ENCODE results near the gene CLCF1.
A peak's percentile ranks its signal among the peaks of the same experiment; 100 is the strongest.

CLCF1 gene

GRCh38 chr11:67373648-67374570, 511 bp upstream of the CLCF1 start:
- peak; percentile 57 to 70 for DNase-seq

GRCh38 chr11:67372321-67372992, 941 bp downstream of the CLCF1 start:
- no peak for DNase-seq

- DNase-seq, result no peak
These were observed 1.5 kb downstream of the CLCF1 start for GRCh38 chr11:67371911-67372320.

GRCh38 chr11:67371189-67371910, 2.0 kb downstream of the CLCF1 start:
- peak; percentile 40 to 42 for DNase-seq

- no peak for DNase-seq
These were observed 2.9 kb downstream of the CLCF1 start for GRCh38 chr11:67370351-67371076.

GRCh38 chr11:67369801-67370284, 3.6 kb downstream of the CLCF1 start:
- no peak for DNase-seq

- no peak for DNase-seq
These were observed 4.1 kb downstream of the CLCF1 start for GRCh38 chr11:67369275-67369674.

GRCh38 chr11:67368621-67369020, 4.8 kb downstream of the CLCF1 start:
- no peak for DNase-seq

GRCh38 chr11:67367761-67368227, 5.6 kb downstream of the CLCF1 start:
- DNase-seq, result no peak

- no peak for DNase-seq
These were observed 6.2 kb downstream of the CLCF1 start for GRCh38 chr11:67366961-67367760.

- DNase-seq, result no peak
These were observed 6.9 kb downstream of the CLCF1 start for GRCh38 chr11:67366546-67366945.

GRCh38 chr11:67365736-67366444, 7.5 kb downstream of the CLCF1 start:
- DNase-seq, result no peak

- DNase-seq, result no peak
These were observed 8.3 kb downstream of the CLCF1 start for GRCh38 chr11:67364783-67365722.

GRCh38 chr11:67364169-67364568, 9.2 kb downstream of the CLCF1 start:
- DNase-seq, result no peak

- DNase-seq, result no peak
These were observed 15.3 kb downstream of the CLCF1 start for GRCh38 chr11:67357831-67358670.

- peak; percentile 78 to 84 for DNase-seq
These were observed 16.4 kb downstream of the CLCF1 start for GRCh38 chr11:67356864-67357561.

GRCh38 chr11:67356387-67356863, 17.0 kb downstream of the CLCF1 start:
- DNase-seq, result no peak

Data from SHP77 (cell line).